Sigmoid colon (tissue), 3 donors: ENCODE data around the gene DENND6B.

Experiments
- POLR2A ChIP-seq, 2 donors: fragments of 450-650 bp; IDR thresholded peaks; one replicate each; pipeline ENCODE4 v1.6.1; 2016; ENCODE audit warnings: antibody characterized with exemption in 2 of 2, mild to moderate bottlenecking in 2 of 2, moderate library complexity in 2 of 2
- TF ChIP-seq, protein P1 (sequence below), 4 experiments: fragments of 450-650 bp in 3 of 4; fragments of 200-600 bp in 1 of 4; IDR thresholded peaks; one replicate each; pipeline ENCODE4 v1.5.1; 2016 to 2019; ENCODE audit warnings: antibody characterized with exemption in 4 of 4, mild to moderate bottlenecking in 3 of 4, moderate library complexity in 2 of 4

DNA sequence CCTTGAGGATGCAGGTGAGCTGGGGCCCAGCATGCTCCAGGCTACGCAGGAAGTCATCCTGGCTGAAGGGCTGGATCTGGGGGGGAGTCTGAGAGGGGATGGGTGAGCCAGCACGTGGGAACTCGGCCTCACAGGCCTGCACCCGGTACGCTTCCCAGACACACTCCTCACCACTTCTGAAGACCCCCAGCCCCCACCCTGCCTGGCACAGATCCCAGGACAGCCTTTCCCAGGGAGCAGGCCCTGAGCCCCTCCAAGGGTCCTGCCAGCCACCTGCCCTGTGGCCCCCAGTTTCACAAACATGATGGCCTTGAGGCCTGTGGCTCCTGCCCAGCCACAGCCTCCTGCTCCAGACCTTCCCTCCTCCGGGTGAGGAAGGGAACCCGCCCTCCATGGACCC, 13.8 kb downstream of the DENND6B start:
- TF ChIP-seq, protein P1, sequence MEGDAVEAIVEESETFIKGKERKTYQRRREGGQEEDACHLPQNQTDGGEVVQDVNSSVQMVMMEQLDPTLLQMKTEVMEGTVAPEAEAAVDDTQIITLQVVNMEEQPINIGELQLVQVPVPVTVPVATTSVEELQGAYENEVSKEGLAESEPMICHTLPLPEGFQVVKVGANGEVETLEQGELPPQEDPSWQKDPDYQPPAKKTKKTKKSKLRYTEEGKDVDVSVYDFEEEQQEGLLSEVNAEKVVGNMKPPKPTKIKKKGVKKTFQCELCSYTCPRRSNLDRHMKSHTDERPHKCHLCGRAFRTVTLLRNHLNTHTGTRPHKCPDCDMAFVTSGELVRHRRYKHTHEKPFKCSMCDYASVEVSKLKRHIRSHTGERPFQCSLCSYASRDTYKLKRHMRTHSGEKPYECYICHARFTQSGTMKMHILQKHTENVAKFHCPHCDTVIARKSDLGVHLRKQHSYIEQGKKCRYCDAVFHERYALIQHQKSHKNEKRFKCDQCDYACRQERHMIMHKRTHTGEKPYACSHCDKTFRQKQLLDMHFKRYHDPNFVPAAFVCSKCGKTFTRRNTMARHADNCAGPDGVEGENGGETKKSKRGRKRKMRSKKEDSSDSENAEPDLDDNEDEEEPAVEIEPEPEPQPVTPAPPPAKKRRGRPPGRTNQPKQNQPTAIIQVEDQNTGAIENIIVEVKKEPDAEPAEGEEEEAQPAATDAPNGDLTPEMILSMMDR (IDR thresholded peaks at IDR 0.05), result no peak
- TF ChIP-seq POLR2A (IDR thresholded peaks at IDR 0.05), result no peak
